GM12878 (cell line): ENCODE data around the gene RRP15. TPM values are rescaled to one million over a fixed set of nuclear protein-coding genes. Genes with fewer than 3 reads are reported as not detected.

Experiments
- ATAC-seq: fragments of 200-7000 bp; cut with Tn5 transposase; 3 replicates; pipeline ENCODE4 v1.9.1; 2020; ENCODE audit warnings: mild to moderate bottlenecking, moderate library complexity
- Bru-seq: library from RNA; stranded (reverse); fragments of 400-500 nt; gene quantifications from one replicate; lab custom pipeline; 2021; lab: Mats Ljungman, UMichigan
- BruChase-seq, 2 experiments: library from RNA; stranded (reverse); fragments of 400-500 nt; gene quantifications; one replicate each; lab custom pipeline; 2021; lab: Mats Ljungman, UMichigan
- BruUV-seq: library from RNA; stranded (reverse); fragments of 400-500 nt; replicated peaks from 2 replicates; lab custom pipeline; 2021; lab: Mats Ljungman, UMichigan
- CTCF ChIA-PET: fragments of 300-600 bp; sonication (Branson Sonifier 250); formaldehyde crosslinking; extraction: SDS; loops from one replicate; lab custom pipeline; 2021; ENCODE audit warnings: inconsistent platforms; lab: Yijun Ruan, JAX
- POLR2A ChIA-PET: fragments of 350-600 bp; formaldehyde crosslinking; extraction: SDS; loops from one replicate; lab custom pipeline; 2021; ENCODE audit warnings: inconsistent platforms; lab: Charles Lee
- RAD21 ChIA-PET: fragments of 300-600 bp; sonication (Branson Sonifier 250); formaldehyde crosslinking; loops from one replicate; lab custom pipeline; 2023; ENCODE audit warnings: antibody characterized with exemption; ENCODE audit not compliant: unreplicated experiment; lab: Charles Lee
- SMC1A ChIA-PET: fragments of 300-600 bp; sonication (Branson Sonifier 250); formaldehyde crosslinking; loops from one replicate; lab custom pipeline; 2023; ENCODE audit not compliant: unreplicated experiment, uncharacterized antibody; lab: Charles Lee
- DNase-seq: peaks from one replicate; pipeline ENCODE4 v3.0.0-alpha.2; 2011; ENCODE audit warnings: low read depth, low spot score
- FAIRE-seq: peaks from 3 replicates; lab custom pipeline; 2011; peaks lifted over from hg19 to GRCh38; lab: Jason Lieb, UNC
- H2AFZ ChIP-seq: 2 replicates; pipeline ENCODE4 v1.6.0; 2011; ENCODE audit warnings: low read depth, low read length, control low read depth; ENCODE audit not compliant: control insufficient read depth
- H3K27ac ChIP-seq: 2 replicates; pipeline ENCODE4 v1.5.1; 2011; ENCODE audit warnings: control low read depth; ENCODE audit not compliant: control insufficient read depth, insufficient read depth
- H3K27me3 ChIP-seq, 2 experiments: replicated peaks in 1 of 2; 2 replicates each; pipeline versions ENCODE4 v1.6.0 to v1.6.1; 2011; ENCODE audit warnings: low read length in 1 of 2; ENCODE audit not compliant: control insufficient read depth in 2 of 2, insufficient read depth in 2 of 2
- H3K36me3 ChIP-seq, 2 experiments: 2 replicates each; pipeline ENCODE4 v1.5.1; 2011; ENCODE audit warnings: low read length in 1 of 2; ENCODE audit not compliant: control insufficient read depth in 2 of 2, insufficient read depth in 2 of 2
- H3K4me1 ChIP-seq: 2 replicates; pipeline ENCODE4 v1.6.1; 2011; ENCODE audit warnings: mild to moderate bottlenecking, low read length, moderate library complexity, mixed read lengths; ENCODE audit not compliant: control insufficient read depth, insufficient read depth
- H3K4me2 ChIP-seq: 2 replicates; pipeline ENCODE4 v1.6.0; 2011; ENCODE audit warnings: control low read depth; ENCODE audit not compliant: control insufficient read depth, insufficient read depth
- H3K4me3 ChIP-seq: fragments of 200-600 bp; sonication (generic); 2 replicates; pipeline ENCODE4 v1.5.1; 2016
- H3K79me2 ChIP-seq: 2 replicates; pipeline ENCODE4 v1.6.0; 2011; ENCODE audit warnings: low read length; ENCODE audit not compliant: control insufficient read depth, insufficient read depth
- H3K9ac ChIP-seq: 2 replicates; pipeline ENCODE4 v1.8.0; 2011; ENCODE audit warnings: low read length, control low read depth, mixed read lengths; ENCODE audit not compliant: control insufficient read depth, insufficient read depth
- H3K9me3 ChIP-seq: replicated peaks from 3 replicates; pipeline ENCODE4 v1.5.1; 2011; ENCODE audit warnings: mild to moderate bottlenecking, low read length; ENCODE audit not compliant: control insufficient read depth, insufficient read depth
- H4K20me1 ChIP-seq: 2 replicates; pipeline ENCODE4 v1.6.0; 2011; ENCODE audit not compliant: control insufficient read depth, insufficient read depth
- CHD2 ChIP-seq: IDR thresholded peaks from 2 replicates; pipeline ENCODE4 v1.6.1; 2011; ENCODE audit warnings: low read depth, low read length, improper control_type of control experiment, borderline replicate concordance
- EP300 ChIP-seq, 2 experiments: fragments of 150-350 bp in 1 of 2; IDR thresholded peaks; 2 replicates each; pipeline ENCODE4 v1.6.1; 2011 to 2012; ENCODE audit warnings: low read depth in 2 of 2, low read length in 2 of 2, borderline replicate concordance in 1 of 2, improper control_type of control experiment in 1 of 2, inconsistent platforms in 1 of 2; ENCODE audit not compliant: control insufficient read depth in 1 of 2
- HCFC1 ChIP-seq: fragments of 150-350 bp; IDR thresholded peaks from 2 replicates; pipeline ENCODE4 v1.6.1; 2014; ENCODE audit warnings: low read length
- JUNB ChIP-seq: IDR thresholded peaks from 2 replicates; pipeline ENCODE4 v1.6.1; 2016; ENCODE audit warnings: antibody characterized with exemption, mild to moderate bottlenecking
- MEF2B ChIP-seq: fragments of 450-650 bp; IDR thresholded peaks from 2 replicates; pipeline ENCODE4 v1.6.1; 2018; ENCODE audit warnings: mild to moderate bottlenecking, moderate library complexity; ENCODE audit not compliant: partially characterized antibody, poor library complexity, severe bottlenecking
- MTA2 ChIP-seq: fragments of 450-650 bp; IDR thresholded peaks from 2 replicates; pipeline ENCODE4 v1.6.1; 2016; ENCODE audit warnings: low read depth, mild to moderate bottlenecking, moderate library complexity
- NFXL1 ChIP-seq: fragments of 450-650 bp; IDR thresholded peaks from 2 replicates; pipeline ENCODE4 v1.6.1; 2017; ENCODE audit warnings: antibody characterized with exemption, mild to moderate bottlenecking, borderline replicate concordance
- NR2C1 ChIP-seq: fragments of 450-650 bp; IDR thresholded peaks from 2 replicates; pipeline ENCODE4 v1.6.1; 2017; ENCODE audit warnings: antibody characterized with exemption, mild to moderate bottlenecking, moderate library complexity
- PAX5 ChIP-seq: IDR thresholded peaks from 2 replicates; pipeline ENCODE4 v1.6.1; 2011; ENCODE audit warnings: low read depth, low read length, borderline replicate concordance
- POLR2AphosphoS2 ChIP-seq: IDR thresholded peaks from 2 replicates; pipeline ENCODE4 v1.6.1; 2011; ENCODE audit warnings: low read depth, mild to moderate bottlenecking, low read length, improper control_type of control experiment, moderate library complexity
- POU2F2 ChIP-seq: IDR thresholded peaks from 3 replicates; pipeline ENCODE4 v1.6.1; 2011; ENCODE audit warnings: low read depth, mild to moderate bottlenecking, low read length, borderline replicate concordance
- RAD21 ChIP-seq: IDR thresholded peaks from 2 replicates; pipeline ENCODE4 v1.6.1; 2011; ENCODE audit warnings: mild to moderate bottlenecking, low read depth, low read length, moderate library complexity; ENCODE audit not compliant: insufficient read depth
- WGBS: methylation state at CpG from one replicate; pipeline ENCODE4 v1.1.6; 2016; ENCODE audit warnings: low lambda C conversion rate; ENCODE audit not compliant: insufficient replicate concordance, insufficient coverage; ENCODE audit errors: missing lambda C conversion rate; 5-methylcytosine and 5-hydroxymethylcytosine counted together
- in situ Hi-C: fragments of 300-500 bp; cut with MboI; formaldehyde crosslinking; loops from 9 replicates; pipeline ENCODE4 v1.14.3; 2018; ENCODE audit warnings: mixed read lengths
- intact Hi-C: fragments of 100-400 bp; cut with micrococcal nuclease; formaldehyde crosslinking; loops from one replicate; pipeline ENCODE4 v1.14.2; 2022; ENCODE audit not compliant: unreplicated experiment
- long read RNA-seq, 2 experiments: library from polyadenylated mRNA; unstranded; transcript quantifications; one replicate each; pipeline ENCODE4 v2.0.0, GENCODE V29; 2019 to 2020
- polyA minus RNA-seq, 3 experiments: library from RNA; depleted of rRNA, polyadenylated mRNA; stranded (reverse); fragments of >200 nt; gene quantifications; 2 replicates each; pipeline ENCODE4 v1.2.3, GENCODE V29; 2011
- polyA plus RNA-seq, 11 experiments: library from polyadenylated mRNA; depleted of rRNA in 4 of 11; unstranded in 6 of 11; stranded (reverse) in 5 of 11; fragments of >200 nt; fragmentation: Nextera tagmentation in 4 of 11; fragmentation: Illumina TruSeq in 1 of 11; extraction: Ambion mirVana in 4 of 11; extraction: Trizol in 1 of 11; gene quantifications; 1 replicate in 1 of 11; 2 replicates in 10 of 11; pipeline versions ENCODE4 v1.2.1 to v1.2.3, GENCODE V29; 2011 to 2016; ENCODE audit warnings: inconsistent platforms in 2 of 11, missing spikeins in 2 of 11, low read depth in 1 of 11
- total RNA-seq, 4 experiments: library from RNA; depleted of rRNA in 3 of 4; stranded (reverse); fragments of >200 nt in 3 of 4; fragmentation: Illumina TruSeq in 1 of 4; extraction: Trizol in 1 of 4; gene quantifications; 2 replicates each; pipeline versions ENCODE4 v1.2.1 to v1.2.3, GENCODE V29; 2013 to 2021
- TF ChIP-seq, protein P1 (sequence below): fragments of 450-650 bp; IDR thresholded peaks from 2 replicates; pipeline ENCODE4 v1.6.1; 2017; ENCODE audit warnings: mild to moderate bottlenecking, moderate library complexity

Gene RRP15, protein sequence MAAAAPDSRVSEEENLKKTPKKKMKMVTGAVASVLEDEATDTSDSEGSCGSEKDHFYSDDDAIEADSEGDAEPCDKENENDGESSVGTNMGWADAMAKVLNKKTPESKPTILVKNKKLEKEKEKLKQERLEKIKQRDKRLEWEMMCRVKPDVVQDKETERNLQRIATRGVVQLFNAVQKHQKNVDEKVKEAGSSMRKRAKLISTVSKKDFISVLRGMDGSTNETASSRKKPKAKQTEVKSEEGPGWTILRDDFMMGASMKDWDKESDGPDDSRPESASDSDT
- 21.2 and 32.4 TPM in 2 replicates for total RNA-seq (2013; cell fraction: nucleolus; rRNA removed)
- total RNA-seq (2014; rRNA removed) (6.4 and 8.6 TPM in 2 replicates), total RNA-seq (2014; rRNA removed; fragmentation: Illumina TruSeq; extraction: Trizol) (17.1 and 18.4 TPM in 2 replicates), total RNA-seq (2021) (21.0 and 21.2 TPM in 2 replicates), polyA plus RNA-seq (2011; rRNA removed) (9.8 and 11.3 TPM in 2 replicates), polyA plus RNA-seq (2014; fragmentation: Illumina TruSeq; extraction: Trizol) (13.0 and 20.2 TPM in 2 replicates), polyA plus RNA-seq (2014; fragmentation: Nextera tagmentation; extraction: Ambion mirVana) (10 to 100 TPM; 29.4 to 34.3 TPM), polyA plus RNA-seq (2014; rRNA removed) (4.3 and 5.6 TPM in 2 replicates), polyA plus RNA-seq (2016; fragmentation: Nextera tagmentation; extraction: Ambion mirVana) (10 to 100 TPM; 37.6 to 37.8 TPM), polyA minus RNA-seq (2011; rRNA and poly(A)+ RNA removed) (2.0 TPM in 2 replicates), Bru-seq, nascent RNA (percentile 81 among the genes with signal in this experiment), BruChase-seq, experiment 1, labeled RNA remaining after a 6-hour chase (percentile 68 among the genes with signal in this experiment), BruChase-seq, experiment 2, labeled RNA remaining after a 2-hour chase (percentile 72 among the genes with signal in this experiment)
- 2.2 TPM for polyA plus RNA-seq (2011; ENCODE audit: low read depth)
- 0.88 and 1.1 TPM in 2 replicates for polyA plus RNA-seq (2011; cell fraction: cytosol; rRNA removed)
- 1.9 and 2.0 TPM in 2 replicates for polyA plus RNA-seq (2011; cell fraction: nucleus; rRNA removed)
- 6.5 and 7.4 TPM in 2 replicates for polyA plus RNA-seq (2012)
- 1.2 and 2.2 TPM in 2 replicates for polyA minus RNA-seq (2011; cell fraction: cytosol; rRNA and poly(A)+ RNA removed)
- 3.5 and 5.0 TPM in 2 replicates for polyA minus RNA-seq (2011; cell fraction: nucleus; rRNA and poly(A)+ RNA removed)
- long read RNA-seq, experiment 1, full-length matches to known transcripts = 22 of 31 reads
- long read RNA-seq, experiment 1, partial matches to known transcripts = 0 of 31 reads
- long read RNA-seq, experiment 1, other reads (novel, unspliced or antisense) = 9 of 31 reads
- long read RNA-seq, experiment 2, full-length matches to known transcripts = 39 of 42 reads
- long read RNA-seq, experiment 2, partial matches to known transcripts = 2 of 42 reads
- long read RNA-seq, experiment 2, other reads (novel, unspliced or antisense) = 1 of 42 reads

DNA sequence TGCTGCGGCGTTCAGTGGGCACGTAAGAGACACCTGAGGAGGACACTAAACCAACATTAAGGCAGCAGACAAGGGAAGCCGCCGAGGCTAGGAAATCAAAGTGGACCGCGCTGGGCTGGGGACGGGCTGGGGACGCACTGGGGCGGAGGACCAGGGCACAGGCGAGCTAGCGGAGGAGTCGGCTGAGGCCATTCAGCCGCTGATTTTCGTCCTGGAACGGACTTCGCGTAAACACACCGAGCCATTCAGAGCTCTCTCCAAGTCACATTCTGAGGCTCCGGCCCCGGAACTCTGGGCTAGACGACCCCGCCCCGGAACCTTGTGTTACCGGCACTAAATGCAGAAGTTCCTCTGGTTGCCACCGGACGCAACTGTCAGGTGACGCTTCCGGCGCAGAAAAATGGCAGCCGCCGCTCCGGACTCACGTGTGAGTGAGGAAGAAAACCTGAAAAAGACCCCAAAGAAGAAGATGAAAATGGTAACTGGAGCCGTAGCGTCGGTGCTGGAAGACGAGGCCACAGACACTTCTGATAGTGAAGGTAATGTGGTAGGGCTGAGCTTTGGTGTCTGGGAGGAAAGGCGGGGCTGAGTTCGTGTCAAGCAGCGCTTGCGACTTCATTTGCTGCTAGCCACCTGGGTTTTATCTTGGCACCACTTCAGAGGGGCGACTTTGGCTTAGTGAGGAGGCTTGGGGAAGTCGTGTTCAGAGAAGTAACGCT, at the start of gene RRP15:
Gene RRP15 (plus strand): TSS at position 377 of the 719 bp plus-strand sequence. CDS start 24 bp downstream, at position 401.
- BruUV-seq = no TSS peak
- Histone ChIP-seq H2AFZ (peak within 1 kb of the TSS; percentile 99), H3K27me3 (no peaks in the 10 kb centered on the region), H3K4me1 (no peaks in the 10 kb centered on the region; the same call in 1 of the 2 replicates), H3K4me2 (peak within 1 kb of the TSS; percentile 77), H3K9me3 (no peaks in the 10 kb centered on the region; the same call in 2 of the 3 replicates), H3K9ac (peak within 1 kb of the TSS; percentile 79), H3K27ac (peak within 1 kb of the TSS; percentile 61), H3K4me3 (peak within 1 kb of the TSS; percentile 83), H3K79me2 (peaks cover 37% of the 10 kb centered on the region), H3K36me3 (no peaks in the 10 kb centered on the region), H4K20me1 (no peaks in the 10 kb centered on the region)
- in situ Hi-C loops (no loop called here), intact Hi-C loops (no loop called here)
- ChIA-PET POLR2A (interaction anchor here (1.6 kb wide), 1 partner anchor 15 kb away, joined by 7 read pairs; no protein-coding TSS in a partner anchor), SMC1A (interaction anchor here (1.1 to 2.0 kb wide), 4 partner anchors 10 to 18 kb away, joined by 3 to 7 read pairs (median 5); no protein-coding TSS in a partner anchor), CTCF (interaction anchor here (0.7 to 1.3 kb wide), 6 partner anchors 14 to 1101 kb away, joined by 3 to 6 read pairs (median 3); no protein-coding TSS in a partner anchor), RAD21 (interaction anchor here (1.3 kb wide), 1 partner anchor 10 kb away, joined by 4 read pairs; no protein-coding TSS in a partner anchor)
- peak; percentile 48 for DNase-seq
- FAIRE-seq = peak; percentile 86
- 3% methylated on average over 40 of the region's 45 CpGs for WGBS
- peak; percentile 97 for ATAC-seq
- no peak for TF ChIP-seq NFXL1
- TF ChIP-seq NR2C1 = peak; percentile 70
- peak; percentile 86 for TF ChIP-seq HCFC1
- peak; percentile 26 for TF ChIP-seq MEF2B
- TF ChIP-seq RAD21 = no peak
- no peak for TF ChIP-seq CHD2
- TF ChIP-seq POU2F2 = peak; percentile 84; the same call in 1 of the 3 replicates
- peak; percentile 60; the same call in 1 of the 2 replicates for TF ChIP-seq PAX5
- no peak; the same call in 1 of the 2 replicates for TF ChIP-seq JUNB
- TF ChIP-seq, protein P1, sequence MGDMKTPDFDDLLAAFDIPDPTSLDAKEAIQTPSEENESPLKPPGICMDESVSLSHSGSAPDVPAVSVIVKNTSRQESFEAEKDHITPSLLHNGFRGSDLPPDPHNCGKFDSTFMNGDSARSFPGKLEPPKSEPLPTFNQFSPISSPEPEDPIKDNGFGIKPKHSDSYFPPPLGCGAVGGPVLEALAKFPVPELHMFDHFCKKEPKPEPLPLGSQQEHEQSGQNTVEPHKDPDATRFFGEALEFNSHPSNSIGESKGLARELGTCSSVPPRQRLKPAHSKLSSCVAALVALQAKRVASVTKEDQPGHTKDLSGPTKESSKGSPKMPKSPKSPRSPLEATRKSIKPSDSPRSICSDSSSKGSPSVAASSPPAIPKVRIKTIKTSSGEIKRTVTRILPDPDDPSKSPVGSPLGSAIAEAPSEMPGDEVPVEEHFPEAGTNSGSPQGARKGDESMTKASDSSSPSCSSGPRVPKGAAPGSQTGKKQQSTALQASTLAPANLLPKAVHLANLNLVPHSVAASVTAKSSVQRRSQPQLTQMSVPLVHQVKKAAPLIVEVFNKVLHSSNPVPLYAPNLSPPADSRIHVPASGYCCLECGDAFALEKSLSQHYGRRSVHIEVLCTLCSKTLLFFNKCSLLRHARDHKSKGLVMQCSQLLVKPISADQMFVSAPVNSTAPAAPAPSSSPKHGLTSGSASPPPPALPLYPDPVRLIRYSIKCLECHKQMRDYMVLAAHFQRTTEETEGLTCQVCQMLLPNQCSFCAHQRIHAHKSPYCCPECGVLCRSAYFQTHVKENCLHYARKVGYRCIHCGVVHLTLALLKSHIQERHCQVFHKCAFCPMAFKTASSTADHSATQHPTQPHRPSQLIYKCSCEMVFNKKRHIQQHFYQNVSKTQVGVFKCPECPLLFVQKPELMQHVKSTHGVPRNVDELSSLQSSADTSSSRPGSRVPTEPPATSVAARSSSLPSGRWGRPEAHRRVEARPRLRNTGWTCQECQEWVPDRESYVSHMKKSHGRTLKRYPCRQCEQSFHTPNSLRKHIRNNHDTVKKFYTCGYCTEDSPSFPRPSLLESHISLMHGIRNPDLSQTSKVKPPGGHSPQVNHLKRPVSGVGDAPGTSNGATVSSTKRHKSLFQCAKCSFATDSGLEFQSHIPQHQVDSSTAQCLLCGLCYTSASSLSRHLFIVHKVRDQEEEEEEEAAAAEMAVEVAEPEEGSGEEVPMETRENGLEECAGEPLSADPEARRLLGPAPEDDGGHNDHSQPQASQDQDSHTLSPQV = no peak
- TF ChIP-seq POLR2AphosphoS2 = peak; percentile 86
- TF ChIP-seq EP300 (IDR thresholded peaks at IDR 0.05; ENCODE audit: borderline replicate concordance in 1 of 2, control insufficient read depth in 1 of 2, low read depth in 2 of 2, low read length in 2 of 2) = no peak
- no peak for TF ChIP-seq MTA2
